GM19240 (cell line): ENCODE measurements around the gene ZDHHC1.
"Not testable (repeated sequence)": the region's sequence is repeated elsewhere in the genome, so short reads cannot be mapped to it uniquely, and the experiment has no call there.

Source experiments
- DNase-seq: peaks from one replicate; pipeline ENCODE4 v3.0.0; 2011; ENCODE audit warnings: low spot score; ENCODE audit not compliant: insufficient read length

The ZDHHC1 gene

GRCh38 chr16:67430977-67431774, 14.9 kb upstream of the ZDHHC1 start, which contains the start of gene HSD11B2:
Gene HSD11B2 (plus strand): TSS chr16:67431121. CDS start chr16:67431249, 128 bp downstream.
- no peak for DNase-seq

- no peak for DNase-seq
Observed at GRCh38 chr16:67430504-67430976, 14.3 kb upstream of the ZDHHC1 start.

GRCh38 chr16:67429799-67430503, 13.7 kb upstream of the ZDHHC1 start:
- DNase-seq: no peak

- DNase-seq: no peak
Observed at GRCh38 chr16:67429053-67429798, 12.9 kb upstream of the ZDHHC1 start.

- DNase-seq: peak; percentile 66
Observed at GRCh38 chr16:67428146-67428731, 12.0 kb upstream of the ZDHHC1 start.

GRCh38 chr16:67426950-67427349, 10.7 kb upstream of the ZDHHC1 start:
- no peak for DNase-seq

GRCh38 chr16:67426022-67426421, 9.7 kb upstream of the ZDHHC1 start:
- no peak for DNase-seq

GRCh38 chr16:67425580-67425979, 9.3 kb upstream of the ZDHHC1 start:
- DNase-seq: no peak

GRCh38 chr16:67425061-67425460, 8.8 kb upstream of the ZDHHC1 start:
- DNase-seq: no peak

GRCh38 chr16:67424261-67424615, 8.0 kb upstream of the ZDHHC1 start:
- no peak for DNase-seq

GRCh38 chr16:67423611-67424260, 7.5 kb upstream of the ZDHHC1 start:
- DNase-seq: no peak

GRCh38 chr16:67423015-67423414, 6.7 kb upstream of the ZDHHC1 start:
- DNase-seq: no peak

GRCh38 chr16:67421030-67421429, 4.8 kb upstream of the ZDHHC1 start:
- DNase-seq: no peak

GRCh38 chr16:67419931-67420330, 3.7 kb upstream of the ZDHHC1 start:
- DNase-seq: no peak

GRCh38 chr16:67419502-67419901, 3.2 kb upstream of the ZDHHC1 start:
- no peak for DNase-seq

GRCh38 chr16:67417333-67418061, 1.2 kb upstream of the ZDHHC1 start:
- no peak for DNase-seq

- not testable (repeated sequence) for DNase-seq
Observed at GRCh38 chr16:67415421-67415820, 856 bp downstream of the ZDHHC1 start.

GRCh38 chr16:67413978-67414911, 2.0 kb downstream of the ZDHHC1 start:
- DNase-seq: no peak

GRCh38 chr16:67412294-67412693, 4.0 kb downstream of the ZDHHC1 start:
- no peak for DNase-seq
